GM12878 (cell line): Measurements from ENCODE around the gene GAGE2A. TPM values are rescaled to one million over a fixed set of nuclear protein-coding genes. Genes with fewer than 3 reads are reported as not detected.
"Not testable (repeated sequence)": the region's sequence is repeated elsewhere in the genome, so short reads cannot be mapped to it uniquely, and the experiment has no call there.

Experiments
- ATAC-seq: fragments of 200-7000 bp; cut with Tn5 transposase; 3 replicates; pipeline ENCODE4 v1.9.1; 2020; ENCODE audit warnings: mild to moderate bottlenecking, moderate library complexity
- BruUV-seq: library from RNA; stranded (reverse); fragments of 400-500 nt; replicated peaks from 2 replicates; lab custom pipeline; 2021; lab: Mats Ljungman, UMichigan
- CTCF ChIA-PET: fragments of 300-600 bp; sonication (Branson Sonifier 250); formaldehyde crosslinking; extraction: SDS; loops from one replicate; lab custom pipeline; 2021; ENCODE audit warnings: inconsistent platforms; lab: Yijun Ruan, JAX
- POLR2A ChIA-PET: fragments of 350-600 bp; formaldehyde crosslinking; extraction: SDS; loops from one replicate; lab custom pipeline; 2021; ENCODE audit warnings: inconsistent platforms; lab: Charles Lee
- RAD21 ChIA-PET: fragments of 300-600 bp; sonication (Branson Sonifier 250); formaldehyde crosslinking; loops from one replicate; lab custom pipeline; 2023; ENCODE audit warnings: antibody characterized with exemption; ENCODE audit not compliant: unreplicated experiment; lab: Charles Lee
- SMC1A ChIA-PET: fragments of 300-600 bp; sonication (Branson Sonifier 250); formaldehyde crosslinking; loops from one replicate; lab custom pipeline; 2023; ENCODE audit not compliant: unreplicated experiment, uncharacterized antibody; lab: Charles Lee
- DNase-seq: peaks from one replicate; pipeline ENCODE4 v3.0.0-alpha.2; 2011; ENCODE audit warnings: low read depth, low spot score
- FAIRE-seq: peaks from 3 replicates; lab custom pipeline; 2011; peaks lifted over from hg19 to GRCh38; lab: Jason Lieb, UNC
- H2AFZ ChIP-seq: 2 replicates; pipeline ENCODE4 v1.6.0; 2011; ENCODE audit warnings: low read depth, low read length, control low read depth; ENCODE audit not compliant: control insufficient read depth
- H3K27ac ChIP-seq: 2 replicates; pipeline ENCODE4 v1.5.1; 2011; ENCODE audit warnings: control low read depth; ENCODE audit not compliant: control insufficient read depth, insufficient read depth
- H3K27me3 ChIP-seq, 2 experiments: replicated peaks in 1 of 2; 2 replicates each; pipeline versions ENCODE4 v1.6.0 to v1.6.1; 2011; ENCODE audit warnings: low read length in 1 of 2; ENCODE audit not compliant: control insufficient read depth in 2 of 2, insufficient read depth in 2 of 2
- H3K36me3 ChIP-seq, 2 experiments: 2 replicates each; pipeline ENCODE4 v1.5.1; 2011; ENCODE audit warnings: low read length in 1 of 2; ENCODE audit not compliant: control insufficient read depth in 2 of 2, insufficient read depth in 2 of 2
- H3K4me1 ChIP-seq: 2 replicates; pipeline ENCODE4 v1.6.1; 2011; ENCODE audit warnings: mild to moderate bottlenecking, low read length, moderate library complexity, mixed read lengths; ENCODE audit not compliant: control insufficient read depth, insufficient read depth
- H3K4me2 ChIP-seq: 2 replicates; pipeline ENCODE4 v1.6.0; 2011; ENCODE audit warnings: control low read depth; ENCODE audit not compliant: control insufficient read depth, insufficient read depth
- H3K4me3 ChIP-seq: fragments of 200-600 bp; sonication (generic); 2 replicates; pipeline ENCODE4 v1.5.1; 2016
- H3K79me2 ChIP-seq: 2 replicates; pipeline ENCODE4 v1.6.0; 2011; ENCODE audit warnings: low read length; ENCODE audit not compliant: control insufficient read depth, insufficient read depth
- H3K9ac ChIP-seq: 2 replicates; pipeline ENCODE4 v1.8.0; 2011; ENCODE audit warnings: low read length, control low read depth, mixed read lengths; ENCODE audit not compliant: control insufficient read depth, insufficient read depth
- H3K9me3 ChIP-seq: replicated peaks from 3 replicates; pipeline ENCODE4 v1.5.1; 2011; ENCODE audit warnings: mild to moderate bottlenecking, low read length; ENCODE audit not compliant: control insufficient read depth, insufficient read depth
- H4K20me1 ChIP-seq: 2 replicates; pipeline ENCODE4 v1.6.0; 2011; ENCODE audit not compliant: control insufficient read depth, insufficient read depth
- WGBS: methylation state at CpG from one replicate; pipeline ENCODE4 v1.1.6; 2016; ENCODE audit warnings: low lambda C conversion rate; ENCODE audit not compliant: insufficient replicate concordance, insufficient coverage; ENCODE audit errors: missing lambda C conversion rate; 5-methylcytosine and 5-hydroxymethylcytosine counted together
- in situ Hi-C: fragments of 300-500 bp; cut with MboI; formaldehyde crosslinking; loops from 9 replicates; pipeline ENCODE4 v1.14.3; 2018; ENCODE audit warnings: mixed read lengths
- intact Hi-C: fragments of 100-400 bp; cut with micrococcal nuclease; formaldehyde crosslinking; loops from one replicate; pipeline ENCODE4 v1.14.2; 2022; ENCODE audit not compliant: unreplicated experiment
- polyA plus RNA-seq, 11 experiments: library from polyadenylated mRNA; depleted of rRNA in 4 of 11; unstranded in 6 of 11; stranded (reverse) in 5 of 11; fragments of >200 nt; fragmentation: Nextera tagmentation in 4 of 11; fragmentation: Illumina TruSeq in 1 of 11; extraction: Ambion mirVana in 4 of 11; extraction: Trizol in 1 of 11; gene quantifications; 1 replicate in 1 of 11; 2 replicates in 10 of 11; pipeline versions ENCODE4 v1.2.1 to v1.2.3, GENCODE V29; 2011 to 2016; ENCODE audit warnings: inconsistent platforms in 2 of 11, missing spikeins in 2 of 11, low read depth in 1 of 11
- total RNA-seq, 4 experiments: library from RNA; depleted of rRNA in 3 of 4; stranded (reverse); fragments of >200 nt in 3 of 4; fragmentation: Illumina TruSeq in 1 of 4; extraction: Trizol in 1 of 4; gene quantifications; 2 replicates each; pipeline versions ENCODE4 v1.2.1 to v1.2.3, GENCODE V29; 2013 to 2021

GAGE2A gene
- total and polyA plus RNA-seq, 10 of the 15 experiments (the other 5 are each of a cell fraction or from before 2014, with no cell fraction given), result 0.56 TPM; not detected in 9

DNA sequence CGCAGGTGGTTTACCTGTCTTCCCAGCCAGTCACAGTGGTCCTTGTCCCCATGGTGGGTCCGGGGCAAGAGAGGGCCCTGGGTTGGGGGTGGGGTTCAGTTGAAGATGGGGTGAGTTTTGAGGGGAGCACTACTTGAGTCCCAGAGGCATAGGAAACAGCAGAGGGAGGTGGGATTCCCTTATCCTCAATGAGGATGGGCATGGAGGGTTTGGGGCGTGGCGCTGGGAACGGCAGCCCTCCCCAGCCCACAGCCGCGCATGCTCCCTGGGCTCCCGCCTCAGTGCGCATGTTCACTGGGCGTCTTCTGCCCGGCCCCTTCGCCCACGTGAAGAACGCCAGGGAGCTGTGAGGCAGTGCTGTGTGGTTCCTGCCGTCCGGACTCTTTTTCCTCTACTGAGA is 28.8 kb upstream of the GAGE2A start, which contains the start of gene GAGE12F:
Gene GAGE12F (plus strand): TSS at position 301 of the 400 bp plus-strand sequence. CDS start 1,155 bp downstream, outside the sequence.
- FAIRE-seq, CTCF ChIA-PET, H3K27me3 ChIP-seq, H2AFZ ChIP-seq, H3K27ac ChIP-seq, H3K4me3 ChIP-seq, H3K9ac ChIP-seq, DNase-seq, H3K36me3 ChIP-seq, in situ Hi-C loops, RAD21 ChIA-PET, H3K4me2 ChIP-seq, intact Hi-C loops, H3K79me2 ChIP-seq, H3K4me1 ChIP-seq, H3K9me3 ChIP-seq, H4K20me1 ChIP-seq, POLR2A ChIA-PET, BruUV-seq, SMC1A ChIA-PET, ATAC-seq: not testable (repeated sequence)
- no CpG with 5 or more reads among the region's 16 CpGs for WGBS

DNA sequence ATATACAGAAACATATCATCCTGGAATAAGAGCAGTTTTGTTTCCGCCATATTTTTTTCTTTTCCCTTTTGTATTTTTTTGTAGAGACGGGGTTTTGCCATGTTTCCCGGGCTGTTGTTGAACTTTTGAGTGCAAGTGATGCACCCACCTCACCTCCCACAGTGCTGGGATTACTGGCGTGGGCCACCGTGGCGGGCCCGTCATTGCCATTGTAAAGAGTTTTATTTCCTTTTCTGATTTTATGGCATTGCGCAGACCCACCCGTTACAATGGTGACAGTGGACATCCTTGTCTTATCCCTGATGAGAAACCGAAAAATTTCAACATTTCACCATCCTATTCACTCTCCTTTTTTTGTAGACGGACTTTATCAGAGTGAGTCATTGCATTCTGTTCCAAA is 20.6 kb upstream of the GAGE2A start:
- ATAC-seq, result not testable (repeated sequence)

DNA sequence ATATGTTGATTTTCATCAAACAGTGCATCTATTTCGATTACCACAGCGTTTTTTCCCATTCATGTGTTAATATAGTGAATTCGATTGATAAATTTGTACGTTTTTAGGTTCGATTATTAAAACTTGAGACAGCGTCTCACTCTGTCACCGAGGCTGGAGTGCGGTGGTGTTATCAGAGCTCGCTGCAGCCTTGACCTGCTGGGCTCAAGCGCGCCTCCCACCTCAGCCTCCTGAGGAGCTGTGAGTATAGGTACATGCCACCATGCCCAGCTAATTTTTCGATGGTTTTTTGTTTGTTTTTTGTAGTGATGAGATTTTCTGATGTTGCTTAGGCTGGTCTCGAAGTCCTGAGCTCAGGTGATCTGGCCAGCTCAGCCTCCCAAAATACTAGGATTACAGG is 20.1 kb upstream of the GAGE2A start:
- H3K9ac ChIP-seq, H3K4me3 ChIP-seq, H3K9me3 ChIP-seq, H3K27me3 ChIP-seq, H2AFZ ChIP-seq, H3K36me3 ChIP-seq, H3K4me1 ChIP-seq, POLR2A ChIA-PET, SMC1A ChIA-PET, intact Hi-C loops, H3K27ac ChIP-seq, in situ Hi-C loops, H3K79me2 ChIP-seq, ATAC-seq, DNase-seq, RAD21 ChIA-PET, CTCF ChIA-PET, BruUV-seq, H3K4me2 ChIP-seq, H4K20me1 ChIP-seq, FAIRE-seq: not testable (repeated sequence)
- WGBS, result no CpG with 5 or more reads among the region's 13 CpGs

More for the DNA sequence above, 20.6 kb upstream of the GAGE2A start:
- SMC1A ChIA-PET, H3K4me2 ChIP-seq, H3K9me3 ChIP-seq, H3K27me3 ChIP-seq, CTCF ChIA-PET, H3K27ac ChIP-seq, intact Hi-C loops, H3K36me3 ChIP-seq, RAD21 ChIA-PET, DNase-seq, BruUV-seq, H2AFZ ChIP-seq, H3K9ac ChIP-seq, H3K79me2 ChIP-seq, in situ Hi-C loops, H3K4me1 ChIP-seq, H3K4me3 ChIP-seq, POLR2A ChIA-PET, H4K20me1 ChIP-seq, FAIRE-seq: not testable (repeated sequence)
- WGBS, result no CpG with 5 or more reads among the region's 11 CpGs

DNA sequence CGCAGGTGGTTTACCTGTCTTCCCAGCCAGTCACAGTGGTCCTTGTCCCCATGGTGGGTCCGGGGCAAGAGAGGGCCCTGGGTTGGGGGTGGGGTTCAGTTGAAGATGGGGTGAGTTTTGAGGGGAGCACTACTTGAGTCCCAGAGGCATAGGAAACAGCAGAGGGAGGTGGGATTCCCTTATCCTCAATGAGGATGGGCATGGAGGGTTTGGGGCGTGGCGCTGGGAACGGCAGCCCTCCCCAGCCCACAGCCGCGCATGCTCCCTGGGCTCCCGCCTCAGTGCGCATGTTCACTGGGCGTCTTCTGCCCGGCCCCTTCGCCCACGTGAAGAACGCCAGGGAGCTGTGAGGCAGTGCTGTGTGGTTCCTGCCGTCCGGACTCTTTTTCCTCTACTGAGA is 19.2 kb upstream of the GAGE2A start, which contains the start of gene GAGE12G:
Gene GAGE12G (plus strand): TSS at position 301 of the 400 bp plus-strand sequence. CDS start 1,155 bp downstream, outside the sequence.
- SMC1A ChIA-PET, in situ Hi-C loops, ATAC-seq, H3K4me1 ChIP-seq, H3K4me2 ChIP-seq, POLR2A ChIA-PET, CTCF ChIA-PET, DNase-seq, intact Hi-C loops, H3K27me3 ChIP-seq, RAD21 ChIA-PET, H3K27ac ChIP-seq, H3K36me3 ChIP-seq, H4K20me1 ChIP-seq, H3K4me3 ChIP-seq, H3K9me3 ChIP-seq, BruUV-seq, FAIRE-seq, H3K79me2 ChIP-seq, H3K9ac ChIP-seq, H2AFZ ChIP-seq: not testable (repeated sequence)
- no CpG with 5 or more reads among the region's 16 CpGs for WGBS
